GM19240 (cell line): ENCODE results near the gene PTEN.
"Not testable (repeated sequence)": the region's sequence is repeated elsewhere in the genome, so short reads cannot be mapped to it uniquely, and the experiment has no call there.

Experiments used
- DNase-seq: peaks from one replicate; pipeline ENCODE4 v3.0.0; 2011; ENCODE audit warnings: low spot score; ENCODE audit not compliant: insufficient read length

The PTEN gene

GRCh38 chr10:87845624-87845998 lies 17.8 kb upstream of the PTEN start:
- DNase-seq, result no peak

- DNase-seq, result no peak
Observed at GRCh38 chr10:87846023-87846422, 17.4 kb upstream of the PTEN start.

- DNase-seq, result not testable (repeated sequence)
Observed at GRCh38 chr10:87846711-87847110, 16.7 kb upstream of the PTEN start.

GRCh38 chr10:87847550-87847949 lies 15.9 kb upstream of the PTEN start:
- DNase-seq, result no peak

- DNase-seq, result no peak
Observed at GRCh38 chr10:87849001-87849400, 14.4 kb upstream of the PTEN start.

GRCh38 chr10:87850742-87851205 lies 12.7 kb upstream of the PTEN start:
- no peak for DNase-seq

GRCh38 chr10:87852089-87852488 lies 11.3 kb upstream of the PTEN start:
- DNase-seq, result no peak

GRCh38 chr10:87855247-87855646 lies 8.2 kb upstream of the PTEN start:
- DNase-seq, result not testable (repeated sequence)

GRCh38 chr10:87855665-87856064 lies 7.8 kb upstream of the PTEN start:
- not testable (repeated sequence) for DNase-seq

GRCh38 chr10:87860156-87860795 lies 3.1 kb upstream of the PTEN start:
- no peak for DNase-seq

- DNase-seq, result no peak
Observed at GRCh38 chr10:87860816-87861403, 2.5 kb upstream of the PTEN start.

GRCh38 chr10:87861566-87861952 lies 1.9 kb upstream of the PTEN start:
- DNase-seq, result peak; percentile 11

GRCh38 chr10:87861953-87862678 lies 1.3 kb upstream of the PTEN start:
- DNase-seq, result peak; percentile 45

- no peak for DNase-seq
Observed at GRCh38 chr10:87862679-87863052, 759 bp upstream of the PTEN start.

- not testable (repeated sequence) for DNase-seq
Observed at GRCh38 chr10:87863951-87864495, 598 bp downstream of the PTEN start.

GRCh38 chr10:87864496-87865059 lies 1.2 kb downstream of the PTEN start:
- no peak for DNase-seq

GRCh38 chr10:87865241-87865881 lies 1.9 kb downstream of the PTEN start:
- DNase-seq, result no peak

- DNase-seq, result no peak
Observed at GRCh38 chr10:87866412-87866974, 3.1 kb downstream of the PTEN start.

- DNase-seq, result no peak
Observed at GRCh38 chr10:87867453-87867852, 4.0 kb downstream of the PTEN start.

GRCh38 chr10:87868277-87868676 lies 4.9 kb downstream of the PTEN start:
- no peak for DNase-seq

- DNase-seq, result not testable (repeated sequence)
Observed at GRCh38 chr10:87869139-87869538, 5.7 kb downstream of the PTEN start.
